ENCODE results near the gene CDH26. TPM values are rescaled to one million over a fixed set of nuclear protein-coding genes. Genes with fewer than 3 reads are reported as not detected.

Gene CDH26
- 0.10 to 0.53 TPM (median 0.23 TPM) in 4 of 5 replicates, not detected in the other for total RNA-seq (2022; extraction: Qiagen RNA extraction; ENCODE audit: low read depth)

DNA sequence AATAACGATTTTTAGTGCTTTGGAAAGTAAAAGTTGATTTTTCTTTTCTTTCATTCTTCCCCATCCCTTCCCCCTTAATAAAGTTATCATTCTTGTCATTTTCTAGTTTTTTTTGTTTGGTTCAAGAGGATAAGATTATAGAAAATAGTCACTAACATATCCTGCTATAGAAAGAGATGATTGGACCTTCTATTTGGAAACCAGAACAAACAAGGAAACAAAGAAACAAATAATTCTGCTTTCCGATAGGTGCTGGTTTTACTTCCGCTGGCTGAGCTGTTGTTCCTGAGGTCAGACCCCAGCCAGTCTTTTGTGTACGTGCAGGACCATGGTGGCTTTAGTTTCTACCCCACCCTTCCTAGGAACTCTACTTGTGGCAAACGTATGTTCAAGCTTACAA, at the start of gene CDH26:
Gene CDH26 (plus strand): TSS at position 301 of the 400 bp plus-strand sequence. CDS start 304 bp downstream, outside the sequence.

DNA sequence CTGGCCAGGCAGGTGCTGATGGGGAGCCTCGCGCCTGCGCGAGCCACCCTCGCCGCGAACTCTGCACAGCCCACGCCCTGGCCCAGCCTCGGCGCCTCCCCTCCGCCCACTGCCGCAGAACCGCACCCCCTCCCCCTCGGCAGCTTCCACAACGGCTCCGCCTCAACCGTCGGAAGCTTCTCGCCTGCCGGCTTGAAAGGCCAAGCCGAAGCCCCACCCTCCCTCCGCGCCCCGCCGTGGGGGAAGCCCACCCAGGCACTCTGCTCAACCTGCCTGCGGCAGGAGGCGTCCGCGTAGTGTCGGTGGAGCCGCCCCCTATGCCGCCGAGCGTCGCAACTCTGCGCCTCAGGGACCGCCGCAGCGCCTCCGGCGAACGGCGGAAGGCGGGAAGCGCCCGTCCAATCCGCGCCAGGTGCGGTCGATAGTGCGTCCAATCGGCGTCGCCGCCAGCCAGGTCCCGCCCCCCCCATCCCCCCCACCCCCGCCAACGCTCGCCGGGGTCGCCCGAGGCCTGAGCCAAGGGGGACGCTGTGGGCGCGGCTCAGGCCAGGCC, 24.9 kb upstream of the CDH26 start, which contains the start of gene SYCP2:
Gene SYCP2 (minus strand): TSS at position 342 of the 553 bp plus-strand sequence. CDS start 11,224 bp downstream, outside the sequence.

DNA sequence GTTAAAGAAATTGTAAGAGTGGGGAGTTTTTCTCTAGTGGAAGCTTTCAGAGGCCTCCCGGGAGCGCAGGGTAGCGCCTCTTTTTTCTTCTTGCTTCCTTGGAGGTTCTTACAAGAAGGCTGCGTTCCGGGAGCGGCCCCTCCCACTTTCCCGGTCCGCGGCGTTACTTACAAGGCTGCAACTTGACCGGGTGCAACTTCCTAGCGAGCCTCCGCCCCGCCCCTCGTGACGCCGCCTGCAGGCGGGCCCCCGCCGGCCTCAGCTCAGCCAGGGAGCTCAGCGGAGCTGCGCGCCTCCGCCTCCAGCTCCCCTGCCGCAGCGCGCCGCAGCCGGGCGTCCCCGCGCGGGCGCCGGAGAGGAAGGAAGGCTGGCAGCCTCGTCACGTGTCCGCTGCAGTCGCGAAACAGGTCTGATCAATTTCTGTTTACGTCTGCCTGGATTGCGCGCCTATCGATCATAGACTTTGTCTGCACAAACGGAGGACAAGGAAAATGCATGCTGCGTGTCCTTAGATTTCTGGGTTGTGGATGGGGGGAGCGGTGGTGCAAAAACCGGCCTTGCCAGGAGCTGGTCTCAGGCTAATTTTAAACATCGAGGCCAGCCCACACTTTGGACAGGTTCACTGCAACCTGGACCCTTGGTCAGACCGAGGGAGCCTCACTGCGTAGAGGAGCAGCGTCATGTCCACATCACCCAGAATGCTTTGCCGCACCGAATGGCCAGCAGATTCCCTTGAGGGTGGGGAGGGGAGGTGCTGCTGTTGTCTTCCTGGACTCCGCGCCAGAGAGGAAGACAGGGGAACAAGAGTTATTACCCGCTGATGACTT, 17.9 kb upstream of the CDH26 start, which contains the start of the genes FAM217B and PPP1R3D:
Gene FAM217B (plus strand): TSS at position 261 of the 827 bp plus-strand sequence. CDS start 3,555 bp downstream, outside the sequence.
Gene PPP1R3D (minus strand): TSS at position 177 of the 827 bp plus-strand sequence. CDS start 374 bp downstream, outside the sequence.

Other genes with a start within 250 kb of the CDH26 start
- gene SYCP2, start 24.8 kb upstream of the CDH26 start, total RNA-seq (2022; extraction: Qiagen RNA extraction; ENCODE audit: low read depth): 0.30 to 0.80 TPM (median 0.32 TPM) in 5 replicates
- 1.4 to 2.8 TPM (median 2.6 TPM) in 5 replicates for gene PPP1R3D, start 18.1 kb upstream of the CDH26 start, total RNA-seq (2022; extraction: Qiagen RNA extraction; ENCODE audit: low read depth)
- gene FAM217B, start 18.0 kb upstream of the CDH26 start, total RNA-seq (2022; extraction: Qiagen RNA extraction; ENCODE audit: low read depth): 6.2 to 8.6 TPM (median 6.4 TPM) in 5 replicates